Psoas muscle (tissue), 8 donors: ENCODE measurements around the gene TMEM139. TPM values are rescaled to one million over a fixed set of nuclear protein-coding genes. Genes with fewer than 3 reads are reported as not detected.

Source experiments
- ATAC-seq, 4 donors: fragments of 200-7000 bp; cut with Tn5 transposase; one replicate each; pipeline ENCODE4 v1.9.1; 2020; ENCODE audit warnings: moderate library complexity in 3 of 4, mild to moderate bottlenecking in 2 of 4
- DNase-seq, 2 donors: peaks; one replicate each; pipeline ENCODE4 v3.0.0-alpha.2; 2020
- H3K27ac ChIP-seq: fragments of 200-600 bp; one replicate; pipeline ENCODE4 v1.8.0; 2022
- H3K27me3 ChIP-seq, 3 donors: fragments of 200-600 bp in 1 of 3; one replicate each; pipeline versions ENCODE4 v1.6.1 to v1.8.0; 2013 to 2022; ENCODE audit warnings: low read length in 2 of 3, mild to moderate bottlenecking in 2 of 3, moderate library complexity in 1 of 3; ENCODE audit not compliant: insufficient read depth in 3 of 3
- H3K36me3 ChIP-seq, 2 donors: fragments of 200-600 bp in 1 of 2; one replicate each; pipeline versions ENCODE4 v1.6.1 to v1.8.0; 2013 to 2022; ENCODE audit warnings: low read depth in 1 of 2, mild to moderate bottlenecking in 1 of 2, moderate library complexity in 1 of 2; ENCODE audit not compliant: insufficient read depth in 1 of 2
- H3K4me1 ChIP-seq: fragments of 200-600 bp; one replicate; pipeline ENCODE4 v1.8.0; 2022
- H3K4me3 ChIP-seq: fragments of 200-600 bp; one replicate; pipeline ENCODE4 v1.8.0; 2022; ENCODE audit warnings: mild to moderate bottlenecking
- H3K9me3 ChIP-seq: fragments of 200-600 bp; one replicate; pipeline ENCODE4 v1.8.0; 2022
- WGBS, 3 donors: extraction: QIAGEN DNeasy Blood & Tissue Kit; methylation state at CpG; one replicate each; pipeline versions ENCODE4 v1.1.6 to v1.1.7; 2013; 5-methylcytosine and 5-hydroxymethylcytosine counted together
- intact Hi-C, 2 donors: fragments of 100-400 bp; cut with DNase I; formaldehyde crosslinking; loops; one replicate each; pipeline versions ENCODE4 v1.11.0 to v1.14.2; 2022
- polyA plus RNA-seq, 3 donors: library from polyadenylated mRNA; stranded (reverse); fragments of 200-250 nt; gene quantifications; one replicate each; pipeline ENCODE4 v1.2.3, GENCODE V29; 2013
- total RNA-seq, 4 donors: library from RNA; stranded (reverse); fragmentation: NEBNext Ultra II Directional in 2 of 4; extraction: Animal tissue kit (Norgen Biotek cat#: 25700) in 2 of 4; gene quantifications; one replicate each; pipeline versions ENCODE4 v1.2.1 to v1.2.4, GENCODE V29; 2021 to 2023
- TF ChIP-seq, protein P1 (sequence below): fragments of 200-600 bp; IDR thresholded peaks from one replicate; pipeline ENCODE4 v1.8.0; 2022; ENCODE audit warnings: antibody characterized with exemption
- donor health status: healthy with polysubstance abuse.
- donor health status: DM: no; HTN: no; CAD: no; lungs with moderate emphysema.
- donor health status: Bipolar disorder and iron deficiency.
- donor health status: healthy.
- donor health status: DM: yes; HTN: yes; CAD: no.
- donor health status: DM: no; HTN: no; CAD: no.
- donor health status: DM: no; HTN: no; CAD: no.
- donor health status: DM: yes; HTN: yes; CAD: no.

The TMEM139 gene
- total and polyA plus RNA-seq, 7 donors, result 0.04 to 0.43 (median 0.36) TPM; not detected in 3

DNA sequence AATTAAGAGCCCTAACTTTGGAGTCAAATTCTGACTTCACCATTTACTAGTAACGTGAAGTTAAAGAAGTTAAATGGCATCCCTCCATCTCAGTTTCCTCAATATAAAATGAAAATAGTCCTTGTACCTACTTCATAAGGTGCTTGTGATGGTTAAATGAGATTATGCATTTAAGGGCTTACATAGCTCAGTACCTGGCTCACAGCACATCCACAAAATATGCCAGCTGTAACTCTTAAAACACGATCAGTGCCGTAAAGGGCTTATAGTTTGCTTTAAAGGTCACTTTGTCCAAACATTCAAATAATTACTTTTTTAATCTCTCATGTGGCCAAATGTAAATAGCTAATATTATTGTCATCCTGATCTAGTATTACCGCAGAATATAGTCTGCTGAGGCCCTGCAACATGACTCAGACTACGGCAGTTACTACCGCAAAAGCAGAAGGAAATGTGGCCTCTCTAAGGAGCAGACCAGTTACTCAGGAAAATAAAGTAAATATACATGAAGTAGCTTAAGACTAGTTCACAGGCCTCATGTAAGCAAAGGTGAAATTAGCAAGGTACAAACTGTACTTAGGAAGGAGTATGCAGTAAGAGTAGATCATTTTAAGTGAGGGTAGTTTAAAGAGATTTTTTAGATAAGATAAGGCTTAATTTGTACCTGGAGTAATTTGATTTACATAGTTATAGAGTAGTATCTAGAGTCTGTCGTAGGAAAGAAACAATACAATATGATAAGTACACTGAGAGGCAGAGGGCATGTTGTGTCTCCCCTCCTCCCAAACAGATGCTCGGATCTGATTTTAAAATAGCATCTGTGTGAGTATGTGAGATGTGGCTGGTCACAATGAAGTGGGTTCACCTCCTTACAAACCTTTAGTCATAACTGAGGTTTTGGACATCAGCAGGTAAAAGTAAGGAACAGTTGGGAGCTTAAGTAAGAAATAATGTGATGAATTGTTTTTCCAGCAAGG, 16.5 kb downstream of the TMEM139 start:
- no peak overlapping the region for H3K27ac ChIP-seq
- H3K36me3 ChIP-seq, result peaks cover 12 to 99% of the 10 kb centered on the region in 2 donors
- intact Hi-C loops, result no loop called here
- DNase-seq (no peak), ATAC-seq (no peak)
- H3K4me1 ChIP-seq, result peaks cover 3% of the 10 kb centered on the region
- no peaks in the 10 kb centered on the region for H3K27me3 ChIP-seq
- no peaks in the 10 kb centered on the region for H3K9me3 ChIP-seq
- no peak overlapping the region for H3K4me3 ChIP-seq
- WGBS, 3 donors, result 84 to 89% (median 87%) methylated on average over 8 of the region's 8 CpGs
- TF ChIP-seq, protein P1, sequence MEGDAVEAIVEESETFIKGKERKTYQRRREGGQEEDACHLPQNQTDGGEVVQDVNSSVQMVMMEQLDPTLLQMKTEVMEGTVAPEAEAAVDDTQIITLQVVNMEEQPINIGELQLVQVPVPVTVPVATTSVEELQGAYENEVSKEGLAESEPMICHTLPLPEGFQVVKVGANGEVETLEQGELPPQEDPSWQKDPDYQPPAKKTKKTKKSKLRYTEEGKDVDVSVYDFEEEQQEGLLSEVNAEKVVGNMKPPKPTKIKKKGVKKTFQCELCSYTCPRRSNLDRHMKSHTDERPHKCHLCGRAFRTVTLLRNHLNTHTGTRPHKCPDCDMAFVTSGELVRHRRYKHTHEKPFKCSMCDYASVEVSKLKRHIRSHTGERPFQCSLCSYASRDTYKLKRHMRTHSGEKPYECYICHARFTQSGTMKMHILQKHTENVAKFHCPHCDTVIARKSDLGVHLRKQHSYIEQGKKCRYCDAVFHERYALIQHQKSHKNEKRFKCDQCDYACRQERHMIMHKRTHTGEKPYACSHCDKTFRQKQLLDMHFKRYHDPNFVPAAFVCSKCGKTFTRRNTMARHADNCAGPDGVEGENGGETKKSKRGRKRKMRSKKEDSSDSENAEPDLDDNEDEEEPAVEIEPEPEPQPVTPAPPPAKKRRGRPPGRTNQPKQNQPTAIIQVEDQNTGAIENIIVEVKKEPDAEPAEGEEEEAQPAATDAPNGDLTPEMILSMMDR, result no peak

- Histone ChIP-seq H3K36me3 (peaks cover 12 to 94% of the 10 kb centered on the region in 2 donors), H3K27me3 (no peaks in the 10 kb centered on the region), H3K4me1 (peaks cover 5% of the 10 kb centered on the region), H3K9me3 (no peaks in the 10 kb centered on the region), H3K4me3 (no peak overlapping the region), H3K27ac (no peak overlapping the region)
- no peak for DNase-seq
- TF ChIP-seq, protein P1, result no peak
- WGBS, 3 donors, result 95 to 96% (median 95%) methylated on average over 10 of the region's 10 CpGs
- no peak for ATAC-seq
- intact Hi-C loops, result loop anchor here in 1 of 2 donors (2.0 kb wide), 1 partner anchor 61 kb away; no protein-coding TSS in a partner anchor
Measured at GRCh38 chr7:143303733-143304132, 19.0 kb downstream of the TMEM139 start.

DNA sequence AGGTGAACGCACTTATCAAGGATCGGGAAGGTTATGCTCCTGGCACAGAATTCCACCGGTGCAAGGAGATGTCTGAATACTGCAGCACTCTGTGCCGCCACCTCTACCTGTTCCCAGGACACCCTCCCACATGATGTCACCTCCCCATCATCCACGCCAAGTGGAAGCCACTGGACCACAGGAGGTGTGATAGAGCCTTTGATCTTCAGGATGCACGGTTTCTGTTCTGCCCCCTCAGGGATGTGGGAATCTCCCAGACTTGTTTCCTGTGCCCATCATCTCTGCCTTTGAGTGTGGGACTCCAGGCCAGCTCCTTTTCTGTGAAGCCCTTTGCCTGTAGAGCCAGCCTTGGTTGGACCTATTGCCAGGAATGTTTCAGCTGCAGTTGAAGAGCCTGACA, 20.2 kb downstream of the TMEM139 start:
- DNase-seq (no peak), ATAC-seq (no peak)
- Histone ChIP-seq H3K9me3 (no peaks in the 10 kb centered on the region), H3K27me3 (no peaks in the 10 kb centered on the region), H3K36me3 (peaks cover 12 to 86% of the 10 kb centered on the region in 2 donors), H3K4me1 (peaks cover 8% of the 10 kb centered on the region), H3K4me3 (no peak overlapping the region), H3K27ac (no peak overlapping the region)
- intact Hi-C loops, result loop anchor here (2.0 to 5.0 kb wide), 3 partner anchors 62 to 107 kb away; no protein-coding TSS in a partner anchor
- TF ChIP-seq, protein P1, result no peak
- WGBS, 3 donors, result 89 to 94% (median 91%) methylated on average over 6 of the region's 6 CpGs

DNA sequence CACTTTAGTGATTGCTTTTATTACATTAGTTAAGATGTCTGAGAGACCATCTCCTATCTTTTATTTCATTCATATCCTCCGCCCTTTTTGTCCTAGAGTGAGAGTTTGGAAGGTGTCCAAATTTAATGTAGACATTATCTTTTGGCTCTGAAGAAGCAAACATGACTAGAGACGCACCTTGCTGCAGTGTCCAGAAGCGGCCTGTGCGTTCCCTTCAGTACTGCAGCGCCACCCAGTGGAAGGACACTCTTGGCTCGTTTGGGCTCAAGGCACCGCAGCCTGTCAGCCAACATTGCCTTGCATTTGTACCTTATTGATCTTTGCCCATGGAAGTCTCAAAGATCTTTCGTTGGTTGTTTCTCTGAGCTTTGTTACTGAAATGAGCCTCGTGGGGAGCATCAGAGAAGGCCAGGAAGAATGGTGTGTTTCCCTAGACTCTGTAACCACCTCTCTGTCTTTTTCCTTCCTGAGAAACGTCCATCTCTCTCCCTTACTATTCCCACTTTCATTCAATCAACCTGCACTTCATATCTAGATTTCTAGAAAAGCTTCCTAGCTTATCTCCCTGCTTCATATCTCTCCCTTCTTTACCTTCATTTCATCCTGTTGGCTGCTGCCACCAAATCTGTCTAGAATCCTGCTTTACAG, 20.8 kb downstream of the TMEM139 start:
- ATAC-seq (peak; percentile 67 to 88 (median 77)), DNase-seq (peak; percentile 68 to 75)
- Histone ChIP-seq H3K9me3 (no peaks in the 10 kb centered on the region), H3K36me3 (peaks cover 12 to 80% of the 10 kb centered on the region in 2 donors), H3K4me1 (peaks cover 8% of the 10 kb centered on the region), H3K4me3 (no peak overlapping the region), H3K27ac (no peak overlapping the region), H3K27me3 (no peaks in the 10 kb centered on the region)
- WGBS, 3 donors, result 58 to 75% (median 60%) methylated on average over 10 of the region's 10 CpGs
- intact Hi-C loops, result loop anchor here (2.0 to 5.0 kb wide), 3 partner anchors 63 to 107 kb away; no protein-coding TSS in a partner anchor
- TF ChIP-seq, protein P1, result peak; percentile 72
